ENCODE results near the gene PRCC.

PRCC gene

DNA sequence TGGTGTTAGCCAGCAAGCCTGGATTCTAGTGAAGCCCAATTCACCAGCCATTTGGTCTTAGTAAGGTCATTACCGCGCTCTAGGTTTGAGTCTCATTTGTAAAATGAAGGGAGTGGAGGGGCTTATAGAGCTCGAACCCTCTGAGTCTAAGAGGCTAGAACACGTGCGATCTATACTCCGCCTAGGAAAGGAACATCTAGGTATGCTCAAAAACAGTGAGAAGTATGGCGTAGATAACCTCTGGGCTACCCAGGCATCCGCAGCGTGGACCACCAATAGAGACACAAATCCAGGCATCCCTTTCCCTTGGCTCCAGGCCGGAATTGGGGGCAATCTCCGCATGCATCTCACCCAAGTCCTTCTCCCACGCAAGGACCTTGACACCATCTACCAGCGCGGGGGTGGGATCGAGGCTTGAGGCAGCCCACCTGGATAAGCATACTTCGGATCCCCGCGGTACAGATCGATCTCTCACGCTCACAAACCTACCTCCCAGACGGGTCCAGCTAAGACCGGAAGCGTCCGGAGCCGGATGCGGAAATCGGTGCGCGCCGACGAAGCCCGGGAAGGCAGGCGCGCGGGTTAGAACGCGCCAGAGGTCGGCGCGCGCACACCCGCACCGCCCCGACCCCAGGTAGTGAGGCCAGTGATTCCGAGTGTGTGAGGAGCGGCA, 39.3 kb upstream of the PRCC start, which contains the start of gene METTL25B:
METTL25B (plus strand) TSS at position 544 of the 673 bp plus-strand sequence. CDS start 636 bp downstream, outside the sequence.
- no peaks in the 10 kb centered on the region for H3K27me3 ChIP-seq (ENCODE audit: insufficient read depth, insufficient read length)
- DNase-seq (ENCODE audit: low read depth, low spot score) = no peak
- TF ChIP-seq SUZ12 (IDR thresholded peaks at IDR 0.05; ENCODE audit: extremely low read depth, insufficient read depth, insufficient read length) (no peak), ZNF274 (IDR thresholded peaks at IDR 0.05; ENCODE audit: low read depth, low read length) (no peak), YY1 (IDR thresholded peaks at IDR 0.05; ENCODE audit: insufficient read depth, insufficient read length) (no peak)
- H3K36me3 ChIP-seq (ENCODE audit: insufficient read depth, insufficient read length, low read length) = peaks cover 70% of the 10 kb centered on the region
- peak within 1 kb of the TSS; percentile 99 for H3K4me3 ChIP-seq (ENCODE audit: insufficient read length, low read depth)
- H3K9ac ChIP-seq (ENCODE audit: insufficient read length, low read depth) = peak within 1 kb of the TSS; percentile 100
- no peaks in the 10 kb centered on the region for H3K9me3 ChIP-seq (ENCODE audit: insufficient read depth, low read length)
- H3K4me1 ChIP-seq (ENCODE audit: insufficient read depth, insufficient read length) = peaks cover 15% of the 10 kb centered on the region

DNA sequence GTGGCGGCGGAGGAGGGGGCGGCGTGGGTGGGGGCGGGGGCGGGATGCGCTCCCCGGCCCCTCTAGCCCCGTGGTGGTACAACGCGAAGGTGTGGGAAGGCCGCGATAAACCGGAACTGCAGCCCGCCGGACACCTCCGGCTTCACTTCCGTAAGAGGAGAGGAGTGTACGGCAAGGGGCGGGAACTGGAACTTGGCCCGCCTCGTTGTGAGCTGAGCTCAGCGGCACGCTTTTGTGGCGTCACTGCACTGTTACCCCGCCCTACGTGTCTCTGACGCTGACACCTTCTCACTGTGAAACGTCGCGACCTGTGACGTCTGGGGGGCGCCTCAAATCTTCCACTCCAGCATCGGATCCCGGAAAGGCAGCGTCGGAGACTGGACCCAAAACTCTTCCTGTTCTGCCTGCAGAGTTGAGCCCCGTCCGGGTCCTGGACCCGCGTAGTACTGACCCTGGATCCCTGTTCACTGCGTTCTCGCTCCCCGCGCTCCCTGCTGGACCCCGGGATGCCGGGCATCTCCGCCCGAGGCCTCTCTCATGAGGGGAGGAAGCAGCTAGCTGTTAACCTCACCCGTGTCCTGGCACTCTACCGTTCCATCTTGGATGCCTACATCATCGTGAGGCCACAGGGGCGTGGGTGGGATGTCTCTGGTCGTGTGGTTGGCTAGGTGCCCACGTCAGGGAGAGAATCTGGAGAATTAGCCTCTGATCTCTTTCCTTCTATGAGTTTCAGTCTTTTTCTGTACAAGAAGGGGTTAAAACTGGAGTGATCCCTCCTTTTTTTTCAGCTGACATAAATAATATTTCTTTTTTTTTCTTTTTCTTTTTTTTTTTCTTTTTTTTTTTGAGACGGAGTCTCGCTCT, 38.5 kb upstream of the PRCC start, which contains the start of gene ISG20L2:
ISG20L2 (minus strand) TSS at position 168 of the 864 bp plus-strand sequence. CDS start 1,114 bp downstream, outside the sequence.
- Histone ChIP-seq H3K27me3 (ENCODE audit: insufficient read depth, insufficient read length) (no peaks in the 10 kb centered on the region), H3K36me3 (ENCODE audit: insufficient read depth, insufficient read length, low read length) (peaks cover 70% of the 10 kb centered on the region), H3K4me1 (ENCODE audit: insufficient read depth, insufficient read length) (peaks cover 15% of the 10 kb centered on the region), H3K9ac (ENCODE audit: insufficient read length, low read depth) (peak within 1 kb of the TSS; percentile 100), H3K9me3 (ENCODE audit: insufficient read depth, low read length) (no peaks in the 10 kb centered on the region), H3K4me3 (ENCODE audit: insufficient read length, low read depth) (peak within 1 kb of the TSS; percentile 99)
- TF ChIP-seq SUZ12 (IDR thresholded peaks at IDR 0.05; ENCODE audit: extremely low read depth, insufficient read depth, insufficient read length) = no peak
- no peak for TF ChIP-seq YY1 (IDR thresholded peaks at IDR 0.05; ENCODE audit: insufficient read depth, insufficient read length)
- TF ChIP-seq ZNF274 (IDR thresholded peaks at IDR 0.05; ENCODE audit: low read depth, low read length) = no peak
- peak; percentile 98 for DNase-seq (ENCODE audit: low read depth, low spot score)

DNA sequence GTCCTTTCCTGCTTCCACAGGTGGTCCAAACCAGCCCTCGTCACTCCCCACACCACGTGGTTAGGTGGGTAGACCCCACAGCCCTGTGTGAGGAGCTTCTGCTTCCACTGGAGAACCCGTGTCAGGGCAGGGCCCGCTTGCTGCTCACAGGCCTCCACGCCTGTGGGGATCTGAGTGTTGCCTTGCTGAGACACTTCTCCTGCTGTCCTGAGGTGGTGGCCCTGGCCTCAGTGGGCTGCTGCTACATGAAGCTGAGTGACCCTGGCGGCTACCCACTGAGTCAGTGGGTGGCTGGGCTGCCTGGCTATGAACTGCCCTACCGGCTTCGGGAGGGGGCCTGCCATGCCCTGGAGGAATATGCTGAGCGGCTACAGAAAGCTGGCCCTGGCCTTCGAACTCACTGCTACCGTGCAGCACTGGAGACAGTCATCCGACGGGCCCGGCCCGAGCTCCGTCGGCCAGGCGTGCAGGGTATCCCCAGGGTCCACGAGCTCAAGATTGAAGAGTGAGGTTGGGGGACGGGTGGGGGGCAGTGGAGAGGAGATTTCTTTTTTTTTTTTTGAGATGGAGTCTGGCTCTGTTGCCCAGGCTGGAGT, 33.2 kb upstream of the PRCC start:
- peaks cover 74% of the 10 kb centered on the region for H3K36me3 ChIP-seq (ENCODE audit: insufficient read depth, insufficient read length, low read length)

DNA sequence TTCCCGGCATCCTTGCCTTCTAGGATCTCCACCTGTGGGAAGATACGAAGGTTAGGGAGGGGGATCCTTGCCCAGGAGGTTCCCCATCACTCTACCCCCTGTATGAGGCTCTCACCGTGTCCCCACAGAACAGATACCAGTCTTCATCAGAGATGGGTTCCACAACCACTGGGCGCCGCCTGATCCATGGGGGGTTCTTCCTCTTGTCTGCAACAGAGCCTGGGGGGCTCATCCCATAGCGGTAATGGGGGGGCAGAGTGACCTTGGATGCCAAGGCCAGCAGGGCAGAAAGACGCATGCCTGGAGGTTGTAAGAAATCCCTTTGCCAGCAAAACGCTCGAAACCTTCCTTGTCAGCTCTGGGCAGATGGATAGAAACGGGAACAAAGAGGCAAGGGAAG, 28.9 kb upstream of the PRCC start:
- Histone ChIP-seq H3K9ac (ENCODE audit: insufficient read length, low read depth) (no peak overlapping the region), H3K27me3 (ENCODE audit: insufficient read depth, insufficient read length) (no peaks in the 10 kb centered on the region), H3K4me1 (ENCODE audit: insufficient read depth, insufficient read length) (no peaks in the 10 kb centered on the region), H3K36me3 (ENCODE audit: insufficient read depth, insufficient read length, low read length) (peaks cover 68% of the 10 kb centered on the region), H3K4me3 (ENCODE audit: insufficient read length, low read depth) (no peak overlapping the region), H3K9me3 (ENCODE audit: insufficient read depth, low read length) (no peaks in the 10 kb centered on the region)
- TF ChIP-seq SUZ12 (IDR thresholded peaks at IDR 0.05; ENCODE audit: extremely low read depth, insufficient read depth, insufficient read length) (no peak), ZNF274 (IDR thresholded peaks at IDR 0.05; ENCODE audit: low read depth, low read length) (no peak), YY1 (IDR thresholded peaks at IDR 0.05; ENCODE audit: insufficient read depth, insufficient read length) (no peak)
- no peak for DNase-seq (ENCODE audit: low read depth, low spot score)

More for the DNA sequence above, 33.2 kb upstream of the PRCC start:
- Histone ChIP-seq H3K4me3 (ENCODE audit: insufficient read length, low read depth) (no peak overlapping the region), H3K9me3 (ENCODE audit: insufficient read depth, low read length) (no peaks in the 10 kb centered on the region), H3K27me3 (ENCODE audit: insufficient read depth, insufficient read length) (no peaks in the 10 kb centered on the region), H3K4me1 (ENCODE audit: insufficient read depth, insufficient read length) (no peaks in the 10 kb centered on the region), H3K9ac (ENCODE audit: insufficient read length, low read depth) (no peak overlapping the region)
- DNase-seq (ENCODE audit: low read depth, low spot score) = no peak
- TF ChIP-seq ZNF274 (IDR thresholded peaks at IDR 0.05; ENCODE audit: low read depth, low read length) = no peak
- TF ChIP-seq SUZ12 (IDR thresholded peaks at IDR 0.05; ENCODE audit: extremely low read depth, insufficient read depth, insufficient read length) = no peak
- no peak for TF ChIP-seq YY1 (IDR thresholded peaks at IDR 0.05; ENCODE audit: insufficient read depth, insufficient read length)

DNA sequence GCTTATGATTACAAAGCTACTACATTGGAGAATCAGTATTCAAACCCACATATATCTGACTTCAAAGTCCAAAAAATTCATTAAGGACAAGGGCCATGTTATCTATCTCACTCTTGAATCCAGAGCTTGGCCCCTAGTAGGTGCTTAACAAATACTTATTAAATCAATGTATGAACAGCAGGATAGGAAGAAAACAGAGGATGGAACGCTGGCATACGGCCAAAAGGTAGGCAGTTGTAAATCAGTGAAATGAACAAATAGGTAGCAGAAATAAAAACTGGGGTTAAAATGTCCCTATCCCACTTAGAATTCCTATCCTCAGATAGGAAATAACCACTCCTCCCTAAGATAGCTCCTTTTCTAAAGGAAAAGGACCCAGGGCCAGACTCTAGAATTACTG, 28.4 kb upstream of the PRCC start:
- no peak for TF ChIP-seq YY1 (IDR thresholded peaks at IDR 0.05; ENCODE audit: insufficient read depth, insufficient read length)
- no peak for TF ChIP-seq SUZ12 (IDR thresholded peaks at IDR 0.05; ENCODE audit: extremely low read depth, insufficient read depth, insufficient read length)
- no peak overlapping the region for H3K4me3 ChIP-seq (ENCODE audit: insufficient read length, low read depth)
- no peaks in the 10 kb centered on the region for H3K4me1 ChIP-seq (ENCODE audit: insufficient read depth, insufficient read length)
- no peaks in the 10 kb centered on the region for H3K9me3 ChIP-seq (ENCODE audit: insufficient read depth, low read length)
- peaks cover 68% of the 10 kb centered on the region for H3K36me3 ChIP-seq (ENCODE audit: insufficient read depth, insufficient read length, low read length)
- no peak overlapping the region for H3K9ac ChIP-seq (ENCODE audit: insufficient read length, low read depth)
- DNase-seq (ENCODE audit: low read depth, low spot score) = no peak
- no peaks in the 10 kb centered on the region for H3K27me3 ChIP-seq (ENCODE audit: insufficient read depth, insufficient read length)

DNA sequence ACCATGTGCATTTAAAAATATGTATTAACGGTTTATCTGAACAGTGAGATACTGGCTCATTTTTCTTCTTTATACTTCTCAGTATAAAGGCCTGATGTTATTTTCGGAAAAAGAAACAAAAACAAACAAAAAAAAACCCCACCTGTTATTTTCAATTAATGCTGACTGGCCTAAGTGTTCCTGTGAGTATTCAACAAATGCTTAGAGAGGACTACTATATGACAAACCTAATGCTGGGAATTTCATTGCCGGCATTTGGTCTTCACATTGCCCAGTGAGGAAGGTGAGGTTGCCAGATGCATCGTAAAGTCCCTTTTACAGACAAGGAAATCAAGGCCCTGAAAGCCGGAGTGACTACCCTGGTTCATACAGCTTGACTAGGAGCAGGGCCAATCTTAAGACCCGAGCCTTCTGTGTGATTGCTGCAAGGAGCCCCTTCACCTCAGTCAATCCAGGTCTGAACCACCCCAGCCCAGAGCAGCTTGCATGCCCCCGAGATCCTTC, 27.0 kb upstream of the PRCC start:
- no peaks in the 10 kb centered on the region for H3K9me3 ChIP-seq (ENCODE audit: insufficient read depth, low read length)
- peaks cover 75% of the 10 kb centered on the region for H3K36me3 ChIP-seq (ENCODE audit: insufficient read depth, insufficient read length, low read length)
- no peaks in the 10 kb centered on the region for H3K27me3 ChIP-seq (ENCODE audit: insufficient read depth, insufficient read length)
- TF ChIP-seq SUZ12 (IDR thresholded peaks at IDR 0.05; ENCODE audit: extremely low read depth, insufficient read depth, insufficient read length) = no peak
- no peak for TF ChIP-seq YY1 (IDR thresholded peaks at IDR 0.05; ENCODE audit: insufficient read depth, insufficient read length)
- no peak for TF ChIP-seq ZNF274 (IDR thresholded peaks at IDR 0.05; ENCODE audit: low read depth, low read length)
- DNase-seq (ENCODE audit: low read depth, low spot score) = no peak
- H3K4me1 ChIP-seq (ENCODE audit: insufficient read depth, insufficient read length) = peaks cover 5% of the 10 kb centered on the region
- H3K4me3 ChIP-seq (ENCODE audit: insufficient read length, low read depth) = peak overlapping the region; percentile 97
- H3K9ac ChIP-seq (ENCODE audit: insufficient read length, low read depth) = peak overlapping the region; percentile 99
